WTC11 (cell line): ENCODE results near the gene ZNF576. TPM values are rescaled to one million over a fixed set of nuclear protein-coding genes. Genes with fewer than 3 reads are reported as not detected.

ENCODE experiments used
- ATAC-seq: fragments of 200-7000 bp; cut with Tn5 transposase; 2 replicates; pipeline ENCODE4 v1.10.0; 2021; ENCODE audit warnings: mild to moderate bottlenecking, moderate library complexity
- CTCF ChIA-PET: fragments of 300-600 bp; sonication (Branson Sonifier 250); formaldehyde crosslinking; loops from one replicate; lab custom pipeline; 2021; ENCODE audit warnings: antibody characterized with exemption; lab: Charles Lee
- POLR2A ChIA-PET: fragments of 350-600 bp; sonication (Branson Sonifier 250); formaldehyde crosslinking; loops from one replicate; lab custom pipeline; 2021; ENCODE audit warnings: antibody characterized with exemption; lab: Charles Lee
- DNase-seq: peaks from one replicate; pipeline ENCODE4 v3.0.0; 2021; ENCODE audit warnings: low spot score
- H3K27ac Mint-ChIP-seq: 2 replicates; pipeline ENCODE4 v1.8.0; 2021; ENCODE audit warnings: mixed read lengths
- H3K27me3 Mint-ChIP-seq: 2 replicates; pipeline ENCODE4 v1.8.0; 2021; ENCODE audit warnings: low read depth, mild to moderate bottlenecking, moderate library complexity, mixed read lengths
- H3K36me3 Mint-ChIP-seq: 2 replicates; pipeline ENCODE4 v1.8.0; 2021; ENCODE audit warnings: mixed read lengths
- H3K4me1 Mint-ChIP-seq: 2 replicates; pipeline ENCODE4 v1.8.0; 2022; ENCODE audit warnings: mixed read lengths
- H3K4me3 Mint-ChIP-seq: 2 replicates; pipeline ENCODE4 v1.8.0; 2021; ENCODE audit warnings: mild to moderate bottlenecking, moderate library complexity, mixed read lengths
- H3K9me3 Mint-ChIP-seq: 2 replicates; pipeline ENCODE4 v1.8.0; 2021; ENCODE audit warnings: mixed read lengths
- GABPB1 ChIP-seq: sonication (generic); formaldehyde crosslinking; IDR thresholded peaks from 2 replicates; pipeline ENCODE4 v1.8.1; 2023; ENCODE audit warnings: mild to moderate bottlenecking, missing genetic modification reagents
- HMGA2 ChIP-seq: fragments of 250-450 bp; sonication (Bioruptor Pico); IDR thresholded peaks from 2 replicates; pipeline ENCODE4 v1.4.0; 2021; ENCODE audit warnings: mild to moderate bottlenecking, moderate library complexity
- TEAD1 ChIP-seq: sonication (generic); formaldehyde crosslinking; IDR thresholded peaks from 2 replicates; pipeline ENCODE4 v1.8.0; 2022; ENCODE audit warnings: mild to moderate bottlenecking, missing genetic modification reagents
- ZNF138 ChIP-seq: sonication (generic); formaldehyde crosslinking; conservative IDR thresholded peaks from 2 replicates; pipeline ENCODE4 v1.8.1; 2022; ENCODE audit warnings: mild to moderate bottlenecking, moderate library complexity, missing genetic modification reagents
- ZNF219 ChIP-seq: sonication (generic); formaldehyde crosslinking; IDR thresholded peaks from 2 replicates; pipeline ENCODE4 v1.8.0; 2023; ENCODE audit warnings: missing genetic modification reagents, mild to moderate bottlenecking, borderline replicate concordance
- ZNF423 ChIP-seq: fragments of 250-450 bp; sonication (Bioruptor Pico); IDR thresholded peaks from 2 replicates; pipeline ENCODE4 v2.1.2; 2022; ENCODE audit warnings: mild to moderate bottlenecking, moderate library complexity
- total RNA-seq: library from RNA; stranded (reverse); gene quantifications from 3 replicates; pipeline ENCODE4 v1.2.3, GENCODE V29; 2021
- TF ChIP-seq, protein P1 (sequence below): sonication (generic); formaldehyde crosslinking; IDR thresholded peaks from 2 replicates; pipeline ENCODE4 v1.8.0; 2022; ENCODE audit warnings: mild to moderate bottlenecking, missing genetic modification reagents
- TF ChIP-seq, protein P2 (sequence below): sonication (generic); formaldehyde crosslinking; IDR thresholded peaks from 2 replicates; pipeline ENCODE4 v1.8.0; 2022; ENCODE audit warnings: mild to moderate bottlenecking, missing genetic modification reagents
- TF ChIP-seq, protein P3 (sequence below): sonication (generic); formaldehyde crosslinking; IDR thresholded peaks from 2 replicates; pipeline ENCODE4 v1.8.0; 2023; ENCODE audit warnings: missing genetic modification reagents
- TF ChIP-seq, protein P4 (sequence below): sonication (generic); formaldehyde crosslinking; IDR thresholded peaks from 2 replicates; pipeline ENCODE4 v1.8.0; 2022; ENCODE audit warnings: missing genetic modification reagents
- TF ChIP-seq, protein P5 (sequence below): sonication (generic); formaldehyde crosslinking; IDR thresholded peaks from 2 replicates; pipeline ENCODE4 v1.8.0; 2022; ENCODE audit warnings: mild to moderate bottlenecking, missing genetic modification reagents
- TF ChIP-seq, protein P6 (sequence below): sonication (generic); formaldehyde crosslinking; IDR thresholded peaks from 2 replicates; pipeline ENCODE4 v1.8.1; 2022; ENCODE audit warnings: low read depth, missing genetic modification reagents, borderline replicate concordance
- TF ChIP-seq, protein P7 (sequence below): fragments of 250-450 bp; sonication (Bioruptor Pico); IDR thresholded peaks from 2 replicates; pipeline ENCODE4 v1.8.0; 2021; ENCODE audit warnings: mild to moderate bottlenecking

ZNF576 gene
- total RNA-seq, 1 experiment from 2014 or later: 15.9 TPM

DNA sequence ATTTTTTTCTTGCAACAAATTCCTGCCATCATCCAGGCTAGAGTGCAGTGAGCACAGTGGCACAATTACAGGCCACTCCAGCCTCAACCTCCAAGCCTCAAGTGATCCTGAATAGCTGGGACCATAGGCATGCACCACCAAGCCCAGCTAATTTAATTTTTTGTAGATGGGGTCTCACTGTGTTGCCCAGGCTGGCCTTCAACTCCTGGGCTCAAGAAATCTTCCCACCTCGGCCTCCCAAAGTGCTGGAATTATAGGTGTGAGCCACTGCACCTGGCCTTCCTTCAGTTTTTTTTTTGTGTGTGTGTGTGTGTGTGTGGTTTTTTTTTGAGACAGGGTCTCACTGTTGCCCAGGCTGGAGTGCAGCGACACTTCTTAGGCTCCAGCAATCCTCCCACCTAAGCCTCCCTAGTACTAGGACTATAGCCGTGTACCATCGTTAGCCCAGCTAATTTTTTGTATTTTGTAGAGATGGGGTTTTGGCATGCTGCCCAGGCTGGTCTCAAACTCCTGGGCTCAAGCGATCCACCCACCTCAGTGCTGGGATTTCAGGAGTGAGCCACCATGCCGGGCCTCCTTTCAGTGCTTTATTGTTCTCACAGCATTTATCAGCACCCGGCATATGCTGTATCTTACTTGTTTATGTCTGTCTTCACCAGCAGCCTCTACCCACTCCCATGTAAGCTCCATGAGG, 9.6 kb downstream of the ZNF576 start:
- no peaks in the 10 kb centered on the region for H3K27me3 Mint-ChIP-seq
- POLR2A ChIA-PET: interaction anchor here (0.7 to 1.4 kb wide), 2 partner anchors 10 to 1482 kb away, joined by 3 to 4 read pairs; partner anchors contain the start of genes IRGQ and ZNF576
- peaks cover 6% of the 10 kb centered on the region; the same call in 1 of the 2 replicates for H3K4me1 Mint-ChIP-seq
- no peak overlapping the region for H3K27ac Mint-ChIP-seq
- no peak for ATAC-seq
- H3K4me3 Mint-ChIP-seq: no peak overlapping the region
- no peaks in the 10 kb centered on the region for H3K9me3 Mint-ChIP-seq
- TF ChIP-seq, protein P1, sequence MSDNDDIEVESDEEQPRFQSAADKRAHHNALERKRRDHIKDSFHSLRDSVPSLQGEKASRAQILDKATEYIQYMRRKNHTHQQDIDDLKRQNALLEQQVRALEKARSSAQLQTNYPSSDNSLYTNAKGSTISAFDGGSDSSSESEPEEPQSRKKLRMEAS (CRISPR knock-in tag): no peak
- TF ChIP-seq, protein P2, sequence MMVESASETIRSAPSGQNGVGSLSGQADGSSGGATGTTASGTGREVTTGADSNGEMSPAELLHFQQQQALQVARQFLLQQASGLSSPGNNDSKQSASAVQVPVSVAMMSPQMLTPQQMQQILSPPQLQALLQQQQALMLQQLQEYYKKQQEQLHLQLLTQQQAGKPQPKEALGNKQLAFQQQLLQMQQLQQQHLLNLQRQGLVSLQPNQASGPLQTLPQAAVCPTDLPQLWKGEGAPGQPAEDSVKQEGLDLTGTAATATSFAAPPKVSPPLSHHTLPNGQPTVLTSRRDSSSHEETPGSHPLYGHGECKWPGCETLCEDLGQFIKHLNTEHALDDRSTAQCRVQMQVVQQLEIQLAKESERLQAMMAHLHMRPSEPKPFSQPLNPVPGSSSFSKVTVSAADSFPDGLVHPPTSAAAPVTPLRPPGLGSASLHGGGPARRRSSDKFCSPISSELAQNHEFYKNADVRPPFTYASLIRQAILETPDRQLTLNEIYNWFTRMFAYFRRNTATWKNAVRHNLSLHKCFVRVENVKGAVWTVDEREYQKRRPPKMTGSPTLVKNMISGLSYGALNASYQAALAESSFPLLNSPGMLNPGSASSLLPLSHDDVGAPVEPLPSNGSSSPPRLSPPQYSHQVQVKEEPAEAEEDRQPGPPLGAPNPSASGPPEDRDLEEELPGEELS (CRISPR knock-in tag): no peak
- TF ChIP-seq, protein P3, sequence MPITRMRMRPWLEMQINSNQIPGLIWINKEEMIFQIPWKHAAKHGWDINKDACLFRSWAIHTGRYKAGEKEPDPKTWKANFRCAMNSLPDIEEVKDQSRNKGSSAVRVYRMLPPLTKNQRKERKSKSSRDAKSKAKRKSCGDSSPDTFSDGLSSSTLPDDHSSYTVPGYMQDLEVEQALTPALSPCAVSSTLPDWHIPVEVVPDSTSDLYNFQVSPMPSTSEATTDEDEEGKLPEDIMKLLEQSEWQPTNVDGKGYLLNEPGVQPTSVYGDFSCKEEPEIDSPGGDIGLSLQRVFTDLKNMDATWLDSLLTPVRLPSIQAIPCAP (CRISPR knock-in tag): no peak
- TF ChIP-seq, protein P4, sequence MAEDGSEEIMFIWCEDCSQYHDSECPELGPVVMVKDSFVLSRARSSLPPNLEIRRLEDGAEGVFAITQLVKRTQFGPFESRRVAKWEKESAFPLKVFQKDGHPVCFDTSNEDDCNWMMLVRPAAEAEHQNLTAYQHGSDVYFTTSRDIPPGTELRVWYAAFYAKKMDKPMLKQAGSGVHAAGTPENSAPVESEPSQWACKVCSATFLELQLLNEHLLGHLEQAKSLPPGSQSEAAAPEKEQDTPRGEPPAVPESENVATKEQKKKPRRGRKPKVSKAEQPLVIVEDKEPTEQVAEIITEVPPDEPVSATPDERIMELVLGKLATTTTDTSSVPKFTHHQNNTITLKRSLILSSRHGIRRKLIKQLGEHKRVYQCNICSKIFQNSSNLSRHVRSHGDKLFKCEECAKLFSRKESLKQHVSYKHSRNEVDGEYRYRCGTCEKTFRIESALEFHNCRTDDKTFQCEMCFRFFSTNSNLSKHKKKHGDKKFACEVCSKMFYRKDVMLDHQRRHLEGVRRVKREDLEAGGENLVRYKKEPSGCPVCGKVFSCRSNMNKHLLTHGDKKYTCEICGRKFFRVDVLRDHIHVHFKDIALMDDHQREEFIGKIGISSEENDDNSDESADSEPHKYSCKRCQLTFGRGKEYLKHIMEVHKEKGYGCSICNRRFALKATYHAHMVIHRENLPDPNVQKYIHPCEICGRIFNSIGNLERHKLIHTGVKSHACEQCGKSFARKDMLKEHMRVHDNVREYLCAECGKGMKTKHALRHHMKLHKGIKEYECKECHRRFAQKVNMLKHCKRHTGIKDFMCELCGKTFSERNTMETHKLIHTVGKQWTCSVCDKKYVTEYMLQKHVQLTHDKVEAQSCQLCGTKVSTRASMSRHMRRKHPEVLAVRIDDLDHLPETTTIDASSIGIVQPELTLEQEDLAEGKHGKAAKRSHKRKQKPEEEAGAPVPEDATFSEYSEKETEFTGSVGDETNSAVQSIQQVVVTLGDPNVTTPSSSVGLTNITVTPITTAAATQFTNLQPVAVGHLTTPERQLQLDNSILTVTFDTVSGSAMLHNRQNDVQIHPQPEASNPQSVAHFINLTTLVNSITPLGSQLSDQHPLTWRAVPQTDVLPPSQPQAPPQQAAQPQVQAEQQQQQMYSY (CRISPR knock-in tag): no peak
- no peak for TF ChIP-seq GABPB1 (CRISPR knock-in tag)
- no peak for TF ChIP-seq ZNF423 (CRISPR knock-in tag)
- TF ChIP-seq HMGA2 (CRISPR knock-in tag): no peak
- TF ChIP-seq, protein P5, sequence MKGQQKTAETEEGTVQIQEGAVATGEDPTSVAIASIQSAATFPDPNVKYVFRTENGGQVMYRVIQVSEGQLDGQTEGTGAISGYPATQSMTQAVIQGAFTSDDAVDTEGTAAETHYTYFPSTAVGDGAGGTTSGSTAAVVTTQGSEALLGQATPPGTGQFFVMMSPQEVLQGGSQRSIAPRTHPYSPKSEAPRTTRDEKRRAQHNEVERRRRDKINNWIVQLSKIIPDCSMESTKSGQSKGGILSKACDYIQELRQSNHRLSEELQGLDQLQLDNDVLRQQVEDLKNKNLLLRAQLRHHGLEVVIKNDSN (CRISPR knock-in tag): no peak
- TF ChIP-seq TEAD1 (CRISPR knock-in tag): no peak
- TF ChIP-seq, protein P6, sequence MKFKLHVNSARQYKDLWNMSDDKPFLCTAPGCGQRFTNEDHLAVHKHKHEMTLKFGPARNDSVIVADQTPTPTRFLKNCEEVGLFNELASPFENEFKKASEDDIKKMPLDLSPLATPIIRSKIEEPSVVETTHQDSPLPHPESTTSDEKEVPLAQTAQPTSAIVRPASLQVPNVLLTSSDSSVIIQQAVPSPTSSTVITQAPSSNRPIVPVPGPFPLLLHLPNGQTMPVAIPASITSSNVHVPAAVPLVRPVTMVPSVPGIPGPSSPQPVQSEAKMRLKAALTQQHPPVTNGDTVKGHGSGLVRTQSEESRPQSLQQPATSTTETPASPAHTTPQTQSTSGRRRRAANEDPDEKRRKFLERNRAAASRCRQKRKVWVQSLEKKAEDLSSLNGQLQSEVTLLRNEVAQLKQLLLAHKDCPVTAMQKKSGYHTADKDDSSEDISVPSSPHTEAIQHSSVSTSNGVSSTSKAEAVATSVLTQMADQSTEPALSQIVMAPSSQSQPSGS: no peak
- no peak for TF ChIP-seq ZNF138 (CRISPR knock-in tag)
- TF ChIP-seq, protein P7, sequence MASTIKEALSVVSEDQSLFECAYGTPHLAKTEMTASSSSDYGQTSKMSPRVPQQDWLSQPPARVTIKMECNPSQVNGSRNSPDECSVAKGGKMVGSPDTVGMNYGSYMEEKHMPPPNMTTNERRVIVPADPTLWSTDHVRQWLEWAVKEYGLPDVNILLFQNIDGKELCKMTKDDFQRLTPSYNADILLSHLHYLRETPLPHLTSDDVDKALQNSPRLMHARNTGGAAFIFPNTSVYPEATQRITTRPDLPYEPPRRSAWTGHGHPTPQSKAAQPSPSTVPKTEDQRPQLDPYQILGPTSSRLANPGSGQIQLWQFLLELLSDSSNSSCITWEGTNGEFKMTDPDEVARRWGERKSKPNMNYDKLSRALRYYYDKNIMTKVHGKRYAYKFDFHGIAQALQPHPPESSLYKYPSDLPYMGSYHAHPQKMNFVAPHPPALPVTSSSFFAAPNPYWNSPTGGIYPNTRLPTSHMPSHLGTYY (CRISPR knock-in tag): no peak
- no peak for TF ChIP-seq ZNF219
- no peaks in the 10 kb centered on the region for H3K36me3 Mint-ChIP-seq
- no peak for DNase-seq
- CTCF ChIA-PET: interaction anchor here (1.0 to 2.4 kb wide), 4 partner anchors 11 to 71 kb away, joined by 3 to 8 read pairs (median 4); no protein-coding TSS in a partner anchor
